Liver (tissue), 3 donors: ENCODE results near the gene GMDS.

ENCODE experiments used
- ATF3 ChIP-seq: IDR thresholded peaks from 2 replicates; pipeline ENCODE4 v1.6.1; 2016; ENCODE audit warnings: antibody characterized with exemption
- EGR1 ChIP-seq, 2 donors: IDR thresholded peaks; 2 replicates each; pipeline ENCODE4 v1.6.1; 2016 to 2018; ENCODE audit warnings: antibody characterized with exemption in 2 of 2, low read depth in 2 of 2
- GABPA ChIP-seq, 2 donors: IDR thresholded peaks in 1 of 2; conservative IDR thresholded peaks in 1 of 2; 2 replicates each; pipeline ENCODE4 v1.6.1; 2016; ENCODE audit warnings: antibody characterized with exemption in 2 of 2, mild to moderate bottlenecking in 1 of 2, moderate library complexity in 1 of 2
- RAD21 ChIP-seq, 2 donors: IDR thresholded peaks; 2 replicates each; pipeline ENCODE4 v1.6.1; 2016; ENCODE audit warnings: antibody characterized with exemption in 2 of 2, mild to moderate bottlenecking in 2 of 2
- SP1 ChIP-seq: IDR thresholded peaks from 2 replicates; pipeline ENCODE4 v1.6.1; 2018; ENCODE audit warnings: antibody characterized with exemption, mild to moderate bottlenecking
- TAF1 ChIP-seq: conservative IDR thresholded peaks from 2 replicates; pipeline ENCODE4 v1.6.1; 2016; ENCODE audit warnings: antibody characterized with exemption, mild to moderate bottlenecking
- YY1 ChIP-seq: IDR thresholded peaks from 2 replicates; pipeline ENCODE4 v1.6.1; 2016; ENCODE audit warnings: antibody characterized with exemption, mild to moderate bottlenecking
- ZBTB33 ChIP-seq: IDR thresholded peaks from 2 replicates; pipeline ENCODE4 v1.6.1; 2016; ENCODE audit warnings: antibody characterized with exemption
- TF ChIP-seq, protein P1 (sequence below): fragments of 150-350 bp; IDR thresholded peaks from 2 replicates; pipeline ENCODE4 v1.5.1; 2017; ENCODE audit warnings: improper control_type of control experiment, low read depth, low read length; ENCODE audit not compliant: missing input control
- TF ChIP-seq, protein P2 (sequence below): IDR thresholded peaks from 2 replicates; pipeline ENCODE4 v1.6.1; 2016; ENCODE audit warnings: antibody characterized with exemption
- donor health status: healthy.
- donor health status: healthy.

GRCh38 chr6:2191390-2191740 lies 54.0 kb downstream of the GMDS start:
- no peak for TF ChIP-seq SP1
- no peak for TF ChIP-seq ATF3
- TF ChIP-seq, protein P1, sequence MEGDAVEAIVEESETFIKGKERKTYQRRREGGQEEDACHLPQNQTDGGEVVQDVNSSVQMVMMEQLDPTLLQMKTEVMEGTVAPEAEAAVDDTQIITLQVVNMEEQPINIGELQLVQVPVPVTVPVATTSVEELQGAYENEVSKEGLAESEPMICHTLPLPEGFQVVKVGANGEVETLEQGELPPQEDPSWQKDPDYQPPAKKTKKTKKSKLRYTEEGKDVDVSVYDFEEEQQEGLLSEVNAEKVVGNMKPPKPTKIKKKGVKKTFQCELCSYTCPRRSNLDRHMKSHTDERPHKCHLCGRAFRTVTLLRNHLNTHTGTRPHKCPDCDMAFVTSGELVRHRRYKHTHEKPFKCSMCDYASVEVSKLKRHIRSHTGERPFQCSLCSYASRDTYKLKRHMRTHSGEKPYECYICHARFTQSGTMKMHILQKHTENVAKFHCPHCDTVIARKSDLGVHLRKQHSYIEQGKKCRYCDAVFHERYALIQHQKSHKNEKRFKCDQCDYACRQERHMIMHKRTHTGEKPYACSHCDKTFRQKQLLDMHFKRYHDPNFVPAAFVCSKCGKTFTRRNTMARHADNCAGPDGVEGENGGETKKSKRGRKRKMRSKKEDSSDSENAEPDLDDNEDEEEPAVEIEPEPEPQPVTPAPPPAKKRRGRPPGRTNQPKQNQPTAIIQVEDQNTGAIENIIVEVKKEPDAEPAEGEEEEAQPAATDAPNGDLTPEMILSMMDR, result no peak
- no peak for TF ChIP-seq YY1
- no peak for TF ChIP-seq RAD21 (IDR thresholded peaks at IDR 0.05)
- TF ChIP-seq, protein P2, sequence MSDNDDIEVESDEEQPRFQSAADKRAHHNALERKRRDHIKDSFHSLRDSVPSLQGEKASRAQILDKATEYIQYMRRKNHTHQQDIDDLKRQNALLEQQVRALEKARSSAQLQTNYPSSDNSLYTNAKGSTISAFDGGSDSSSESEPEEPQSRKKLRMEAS, result no peak
- TF ChIP-seq ZBTB33, result no peak
- no peak for TF ChIP-seq TAF1
- no peak for TF ChIP-seq GABPA (IDR thresholded peaks at IDR 0.05 in 1 of 2, conservative IDR thresholded peaks at IDR 0.05 in 1 of 2)
- TF ChIP-seq EGR1 (IDR thresholded peaks at IDR 0.05; ENCODE audit: low read depth in 2 of 2), result no peak
